ENCODE measurements around the gene LRRC7. TPM values are rescaled to one million over a fixed set of nuclear protein-coding genes. Genes with fewer than 3 reads are reported as not detected.

The LRRC7 gene
- total RNA-seq, 1 experiment from 2014 or later: not detected

DNA sequence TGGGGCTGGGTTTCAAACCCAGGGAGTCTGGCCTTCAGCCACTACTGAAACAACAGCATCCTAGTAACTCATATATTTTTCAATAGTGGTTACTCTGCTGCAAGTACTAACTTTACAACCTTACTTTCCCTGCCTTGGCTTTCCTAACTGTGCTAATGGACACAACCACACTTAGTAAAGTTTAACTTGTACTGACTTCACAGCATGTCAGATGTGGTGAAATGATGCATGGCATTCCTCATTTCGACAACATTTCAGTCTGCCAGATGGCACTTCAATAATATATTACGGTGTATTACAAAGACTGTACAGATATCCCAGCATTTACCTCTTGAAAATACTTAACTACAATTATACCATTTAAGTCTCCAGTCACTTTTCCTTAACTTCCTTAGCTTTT is 27.8 kb downstream of the LRRC7 start:
- Histone ChIP-seq H3K36me3 (ENCODE audit: insufficient read depth, low read length) (no peaks in the 10 kb centered on the region), H4K20me1 (ENCODE audit: insufficient read depth, low read depth, low read length) (no peaks in the 10 kb centered on the region), H3K4me1 (ENCODE audit: low read length) (no peaks in the 10 kb centered on the region), H3K9me3 (ENCODE audit: low read length) (peaks cover 2% of the 10 kb centered on the region; the same call in 1 of the 2 replicates), H3K79me2 (ENCODE audit: low read length) (no peaks in the 10 kb centered on the region), H3K4me3 (ENCODE audit: low read length) (no peak overlapping the region), H3K9ac (ENCODE audit: low read length) (no peak overlapping the region), H3K9me2 (replicated peaks; ENCODE audit: insufficient read depth, low read length) (no peaks in the 10 kb centered on the region; the same call in 1 of the 2 replicates), H3K27ac (ENCODE audit: low read length) (no peak overlapping the region), H2AFZ (ENCODE audit: low read length) (no peak overlapping the region), H3K27me3 (ENCODE audit: low read length) (peaks cover 3% of the 10 kb centered on the region; the same call in 1 of the 2 replicates), H3K4me2 (ENCODE audit: low read depth, low read length, poor library complexity, severe bottlenecking) (no peak overlapping the region)
- DNase-seq: no peak

DNA sequence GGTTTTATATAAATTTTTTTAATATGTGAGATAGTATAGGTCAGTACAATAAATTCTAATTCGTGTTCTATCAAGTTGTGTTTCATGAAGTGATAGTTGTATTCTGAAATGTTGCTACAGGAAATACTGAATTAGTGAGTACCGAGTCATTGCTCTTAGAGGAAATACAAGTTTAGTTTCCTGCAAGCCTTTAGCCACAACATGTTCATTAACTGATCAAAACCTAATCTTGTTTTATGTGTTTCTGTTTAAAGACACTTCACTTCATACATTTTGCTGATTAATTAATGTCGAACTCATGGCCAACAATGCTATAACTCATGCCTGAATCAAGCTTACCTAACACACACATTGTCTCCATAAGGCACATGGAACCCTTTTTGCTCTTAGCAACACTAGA is 43.6 kb downstream of the LRRC7 start:
- Histone ChIP-seq H3K4me3 (ENCODE audit: low read length) (no peak overlapping the region), H3K79me2 (ENCODE audit: low read length) (no peaks in the 10 kb centered on the region), H4K20me1 (ENCODE audit: insufficient read depth, low read depth, low read length) (no peaks in the 10 kb centered on the region), H2AFZ (ENCODE audit: low read length) (no peak overlapping the region), H3K27me3 (ENCODE audit: low read length) (no peaks in the 10 kb centered on the region), H3K27ac (ENCODE audit: low read length) (no peak overlapping the region), H3K9me2 (replicated peaks; ENCODE audit: insufficient read depth, low read length) (peaks cover 5% of the 10 kb centered on the region; the same call in 1 of the 2 replicates), H3K9me3 (ENCODE audit: low read length) (no peaks in the 10 kb centered on the region), H3K36me3 (ENCODE audit: insufficient read depth, low read length) (no peaks in the 10 kb centered on the region), H3K4me1 (ENCODE audit: low read length) (no peaks in the 10 kb centered on the region), H3K4me2 (ENCODE audit: low read depth, low read length, poor library complexity, severe bottlenecking) (no peak overlapping the region), H3K9ac (ENCODE audit: low read length) (no peak overlapping the region)
- DNase-seq: no peak

DNA sequence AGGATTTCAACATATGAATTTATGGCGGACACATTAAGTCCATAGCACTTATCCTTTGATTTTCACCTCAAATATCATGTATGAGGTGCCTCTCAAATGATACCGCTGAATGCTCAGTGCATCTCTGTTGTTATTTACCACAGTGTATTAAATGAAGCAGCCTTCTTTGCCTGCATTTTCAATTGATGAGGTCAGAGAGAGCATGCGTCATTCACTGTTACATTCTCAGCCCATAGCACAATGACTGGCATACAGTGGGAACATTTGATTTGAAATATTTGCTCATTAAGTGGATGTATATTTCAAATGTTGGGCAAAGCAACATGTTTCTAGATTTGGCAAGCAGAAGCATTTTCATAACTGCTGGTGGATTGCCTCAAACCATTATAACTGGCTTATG is 45.7 kb downstream of the LRRC7 start:
- Histone ChIP-seq H4K20me1 (ENCODE audit: insufficient read depth, low read depth, low read length) (no peaks in the 10 kb centered on the region), H3K9me2 (replicated peaks; ENCODE audit: insufficient read depth, low read length) (peaks cover 5% of the 10 kb centered on the region; the same call in 1 of the 2 replicates), H3K36me3 (ENCODE audit: insufficient read depth, low read length) (no peaks in the 10 kb centered on the region), H3K9ac (ENCODE audit: low read length) (no peak overlapping the region), H3K79me2 (ENCODE audit: low read length) (no peaks in the 10 kb centered on the region), H3K9me3 (ENCODE audit: low read length) (no peaks in the 10 kb centered on the region), H3K27me3 (ENCODE audit: low read length) (no peaks in the 10 kb centered on the region), H3K27ac (ENCODE audit: low read length) (no peak overlapping the region), H3K4me2 (ENCODE audit: low read depth, low read length, poor library complexity, severe bottlenecking) (no peak overlapping the region), H3K4me1 (ENCODE audit: low read length) (no peaks in the 10 kb centered on the region), H3K4me3 (ENCODE audit: low read length) (no peak overlapping the region), H2AFZ (ENCODE audit: low read length) (no peak overlapping the region)
- no peak for DNase-seq

DNA sequence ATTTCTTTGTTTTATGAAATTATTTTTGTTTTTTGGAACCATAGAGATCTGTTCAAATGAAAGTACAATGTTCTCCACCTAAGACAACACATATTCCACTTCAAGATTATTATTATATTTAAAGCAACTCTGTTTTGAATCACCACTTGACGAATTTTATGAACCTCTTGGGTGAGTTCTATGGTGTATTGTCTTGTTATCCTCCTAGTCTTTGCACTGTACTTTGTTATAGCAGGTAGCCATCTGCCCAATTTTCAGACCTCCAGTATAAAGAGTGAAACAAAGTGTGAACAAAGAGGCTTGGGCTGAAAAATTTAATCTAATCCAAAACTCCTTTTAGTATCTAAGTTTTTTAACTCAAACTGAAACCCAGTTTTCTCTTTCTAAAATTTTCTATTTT is 71.0 kb downstream of the LRRC7 start:
- Histone ChIP-seq H3K36me3 (ENCODE audit: insufficient read depth, low read length) (no peaks in the 10 kb centered on the region), H3K9me3 (ENCODE audit: low read length) (no peaks in the 10 kb centered on the region), H3K9ac (ENCODE audit: low read length) (no peak overlapping the region), H2AFZ (ENCODE audit: low read length) (no peak overlapping the region), H3K27me3 (ENCODE audit: low read length) (no peaks in the 10 kb centered on the region), H3K4me2 (ENCODE audit: low read depth, low read length, poor library complexity, severe bottlenecking) (no peak overlapping the region), H3K79me2 (ENCODE audit: low read length) (no peaks in the 10 kb centered on the region), H3K4me3 (ENCODE audit: low read length) (no peak overlapping the region), H3K4me1 (ENCODE audit: low read length) (no peaks in the 10 kb centered on the region), H3K9me2 (replicated peaks; ENCODE audit: insufficient read depth, low read length) (0 out of 2 replicates have a peak, but pooled peaks cover under 1% of the 10 kb centered on the region), H3K27ac (ENCODE audit: low read length) (no peak overlapping the region), H4K20me1 (ENCODE audit: insufficient read depth, low read depth, low read length) (no peaks in the 10 kb centered on the region)
- DNase-seq: no peak

DNA sequence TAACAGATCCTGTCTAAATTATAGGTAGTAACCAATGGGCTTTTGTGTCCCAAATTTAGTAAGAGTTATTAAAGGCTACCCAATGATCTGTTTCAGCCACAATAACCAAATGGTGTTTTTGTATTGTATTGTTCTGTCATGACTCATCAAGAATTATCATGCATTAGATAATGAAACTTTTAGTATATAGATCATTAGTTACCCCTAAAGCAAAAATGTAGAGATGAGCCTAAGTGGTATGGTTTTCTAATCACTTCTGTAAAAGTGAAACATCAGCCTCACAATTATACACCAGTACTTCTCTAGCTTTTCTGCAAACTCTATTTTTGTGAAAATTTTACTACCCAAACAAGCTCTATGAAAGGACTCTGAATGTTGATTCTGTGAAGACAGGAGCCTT is 71.4 kb downstream of the LRRC7 start:
- H4K20me1 ChIP-seq (ENCODE audit: insufficient read depth, low read depth, low read length): no peaks in the 10 kb centered on the region
- H3K4me1 ChIP-seq (ENCODE audit: low read length): no peaks in the 10 kb centered on the region
- no peak overlapping the region for H3K4me3 ChIP-seq (ENCODE audit: low read length)
- H3K36me3 ChIP-seq (ENCODE audit: insufficient read depth, low read length): no peaks in the 10 kb centered on the region
- H3K9me3 ChIP-seq (ENCODE audit: low read length): no peaks in the 10 kb centered on the region; the same call in 1 of the 2 replicates
- H3K27me3 ChIP-seq (ENCODE audit: low read length): no peaks in the 10 kb centered on the region
- H3K9me2 ChIP-seq (replicated peaks; ENCODE audit: insufficient read depth, low read length): 0 out of 2 replicates have a peak, but pooled peaks cover 2% of the 10 kb centered on the region
- H3K79me2 ChIP-seq (ENCODE audit: low read length): no peaks in the 10 kb centered on the region
- H2AFZ ChIP-seq (ENCODE audit: low read length): no peak overlapping the region
- H3K9ac ChIP-seq (ENCODE audit: low read length): no peak overlapping the region
- no peak overlapping the region for H3K27ac ChIP-seq (ENCODE audit: low read length)
- no peak for DNase-seq
- no peak overlapping the region for H3K4me2 ChIP-seq (ENCODE audit: low read depth, low read length, poor library complexity, severe bottlenecking)

DNA sequence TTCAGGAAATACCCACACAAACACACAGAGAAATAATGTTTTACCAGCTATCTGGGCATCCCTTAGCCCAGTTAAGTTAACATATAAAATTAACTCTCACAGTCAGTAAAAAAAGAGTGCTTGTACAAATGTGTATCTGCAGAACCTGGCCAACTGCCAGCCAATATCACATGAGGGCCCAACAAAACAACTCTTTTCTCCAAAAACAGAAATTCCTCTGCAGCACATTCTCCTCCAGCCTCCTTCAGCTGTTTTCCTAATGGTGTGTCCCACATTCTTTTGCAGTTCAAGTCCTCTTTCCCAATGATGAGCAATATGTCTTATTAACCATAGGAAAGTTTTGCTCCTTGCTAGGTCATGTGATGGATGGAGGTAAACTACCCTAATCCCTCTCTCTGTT is 75.5 kb downstream of the LRRC7 start:
- H2AFZ ChIP-seq (ENCODE audit: low read length): no peak overlapping the region
- no peaks in the 10 kb centered on the region for H4K20me1 ChIP-seq (ENCODE audit: insufficient read depth, low read depth, low read length)
- no peak overlapping the region for H3K4me3 ChIP-seq (ENCODE audit: low read length)
- no peaks in the 10 kb centered on the region for H3K36me3 ChIP-seq (ENCODE audit: insufficient read depth, low read length)
- H3K9me2 ChIP-seq (replicated peaks; ENCODE audit: insufficient read depth, low read length): 0 out of 2 replicates have a peak, but pooled peaks cover 2% of the 10 kb centered on the region
- no peak overlapping the region for H3K9ac ChIP-seq (ENCODE audit: low read length)
- no peak overlapping the region for H3K4me2 ChIP-seq (ENCODE audit: low read depth, low read length, poor library complexity, severe bottlenecking)
- H3K4me1 ChIP-seq (ENCODE audit: low read length): no peaks in the 10 kb centered on the region
- H3K27ac ChIP-seq (ENCODE audit: low read length): no peak overlapping the region
- no peaks in the 10 kb centered on the region for H3K79me2 ChIP-seq (ENCODE audit: low read length)
- H3K9me3 ChIP-seq (ENCODE audit: low read length): no peaks in the 10 kb centered on the region; the same call in 1 of the 2 replicates
- no peak for DNase-seq
- H3K27me3 ChIP-seq (ENCODE audit: low read length): no peaks in the 10 kb centered on the region

DNA sequence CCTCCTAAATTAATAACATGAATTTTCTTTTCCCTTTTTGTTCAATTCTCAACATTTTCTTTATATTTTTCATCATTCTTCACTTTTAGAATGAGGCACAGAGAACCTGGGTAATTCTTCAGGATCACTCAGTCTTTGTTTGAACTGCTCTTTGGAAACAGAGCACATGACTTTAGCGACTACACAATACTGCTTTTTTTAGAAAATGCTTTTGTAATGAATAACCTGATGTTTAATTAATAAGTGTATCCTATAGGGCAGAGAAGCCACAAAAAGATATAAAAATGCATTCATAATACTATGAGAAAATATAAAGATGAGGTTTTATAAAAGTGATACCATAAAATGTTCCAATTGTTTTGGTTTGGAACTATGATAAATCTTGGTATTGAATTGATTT is 77.8 kb downstream of the LRRC7 start:
- Histone ChIP-seq H3K4me1 (ENCODE audit: low read length) (no peaks in the 10 kb centered on the region), H3K9me2 (replicated peaks; ENCODE audit: insufficient read depth, low read length) (0 out of 2 replicates have a peak, but pooled peaks cover 2% of the 10 kb centered on the region), H3K27ac (ENCODE audit: low read length) (no peak overlapping the region), H3K79me2 (ENCODE audit: low read length) (no peaks in the 10 kb centered on the region), H3K9me3 (ENCODE audit: low read length) (no peaks in the 10 kb centered on the region; the same call in 1 of the 2 replicates), H3K4me2 (ENCODE audit: low read depth, low read length, poor library complexity, severe bottlenecking) (no peak overlapping the region), H3K36me3 (ENCODE audit: insufficient read depth, low read length) (no peaks in the 10 kb centered on the region), H3K4me3 (ENCODE audit: low read length) (no peak overlapping the region), H3K27me3 (ENCODE audit: low read length) (no peaks in the 10 kb centered on the region), H2AFZ (ENCODE audit: low read length) (no peak overlapping the region), H4K20me1 (ENCODE audit: insufficient read depth, low read depth, low read length) (no peaks in the 10 kb centered on the region), H3K9ac (ENCODE audit: low read length) (no peak overlapping the region)
- no peak for DNase-seq

DNA sequence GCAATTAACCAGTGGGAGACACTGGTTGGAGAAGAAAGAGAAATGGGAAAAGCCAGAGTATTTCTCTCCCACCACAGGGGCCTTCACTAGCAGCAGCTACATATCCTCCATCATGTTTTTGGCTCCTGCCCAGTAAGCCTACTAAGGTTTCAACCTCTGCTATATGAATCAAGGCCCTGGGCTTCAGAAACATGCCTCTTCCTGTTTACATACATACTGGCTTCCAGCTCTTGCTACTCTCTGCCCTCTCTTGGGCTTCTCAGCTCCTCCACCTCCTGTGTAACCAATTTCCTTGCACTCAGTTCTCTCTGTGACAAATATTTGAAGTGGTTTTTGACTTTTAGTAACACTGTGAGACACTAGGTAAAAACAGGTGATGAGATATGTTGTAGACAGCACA is 80.8 kb downstream of the LRRC7 start:
- 0 out of 2 replicates have a peak, but pooled peaks cover 2% of the 10 kb centered on the region for H3K9me2 ChIP-seq (replicated peaks; ENCODE audit: insufficient read depth, low read length)
- no peak overlapping the region for H3K4me3 ChIP-seq (ENCODE audit: low read length)
- no peak overlapping the region for H3K4me2 ChIP-seq (ENCODE audit: low read depth, low read length, poor library complexity, severe bottlenecking)
- no peak overlapping the region for H2AFZ ChIP-seq (ENCODE audit: low read length)
- no peak overlapping the region for H3K27ac ChIP-seq (ENCODE audit: low read length)
- H3K9me3 ChIP-seq (ENCODE audit: low read length): no peaks in the 10 kb centered on the region; the same call in 1 of the 2 replicates
- no peaks in the 10 kb centered on the region for H3K27me3 ChIP-seq (ENCODE audit: low read length)
- H4K20me1 ChIP-seq (ENCODE audit: insufficient read depth, low read depth, low read length): no peaks in the 10 kb centered on the region
- H3K36me3 ChIP-seq (ENCODE audit: insufficient read depth, low read length): no peaks in the 10 kb centered on the region
- no peak overlapping the region for H3K9ac ChIP-seq (ENCODE audit: low read length)
- H3K79me2 ChIP-seq (ENCODE audit: low read length): no peaks in the 10 kb centered on the region
- H3K4me1 ChIP-seq (ENCODE audit: low read length): no peaks in the 10 kb centered on the region
- no peak for DNase-seq

Data from Karpas-422 (cell line).